SK-MEL-5 (cell line): ENCODE data around the gene SLC2A2. TPM values are rescaled to one million over a fixed set of nuclear protein-coding genes. Genes with fewer than 3 reads are reported as not detected.

Experiments
- DNase-seq: peaks from one replicate; pipeline ENCODE4 v3.0.0-alpha.2; 2016; ENCODE audit warnings: low read depth, low spot score
- in situ Hi-C: cut with HindIII; loops from 2 replicates; pipeline ENCODE4 v1.10.0; 2016; ENCODE audit warnings: low sequenced_read_pairs, high pct_unique_total_duplicates, low pct_unique_long_range_greater_than_20kb
- polyA plus RNA-seq, 2 experiments: library from polyadenylated mRNA; depleted of rRNA; stranded (reverse); fragments of >200 nt; gene quantifications; 2 replicates each; pipeline ENCODE4 v1.2.3, GENCODE V29; 2015
- total RNA-seq: library from RNA; depleted of rRNA; stranded (reverse); fragments of >200 nt; shearing (Covaris generic); gene quantifications from 2 replicates; pipeline ENCODE4 v1.2.3, GENCODE V29; 2014; rRNA removed

The SLC2A2 gene
- not detected in 2 replicates for total RNA-seq
- polyA plus RNA-seq (2015; cell fraction: cytosol; rRNA removed): not detected in 2 replicates
- polyA plus RNA-seq (2015; cell fraction: nucleus; rRNA removed): not detected in 2 replicates

DNA sequence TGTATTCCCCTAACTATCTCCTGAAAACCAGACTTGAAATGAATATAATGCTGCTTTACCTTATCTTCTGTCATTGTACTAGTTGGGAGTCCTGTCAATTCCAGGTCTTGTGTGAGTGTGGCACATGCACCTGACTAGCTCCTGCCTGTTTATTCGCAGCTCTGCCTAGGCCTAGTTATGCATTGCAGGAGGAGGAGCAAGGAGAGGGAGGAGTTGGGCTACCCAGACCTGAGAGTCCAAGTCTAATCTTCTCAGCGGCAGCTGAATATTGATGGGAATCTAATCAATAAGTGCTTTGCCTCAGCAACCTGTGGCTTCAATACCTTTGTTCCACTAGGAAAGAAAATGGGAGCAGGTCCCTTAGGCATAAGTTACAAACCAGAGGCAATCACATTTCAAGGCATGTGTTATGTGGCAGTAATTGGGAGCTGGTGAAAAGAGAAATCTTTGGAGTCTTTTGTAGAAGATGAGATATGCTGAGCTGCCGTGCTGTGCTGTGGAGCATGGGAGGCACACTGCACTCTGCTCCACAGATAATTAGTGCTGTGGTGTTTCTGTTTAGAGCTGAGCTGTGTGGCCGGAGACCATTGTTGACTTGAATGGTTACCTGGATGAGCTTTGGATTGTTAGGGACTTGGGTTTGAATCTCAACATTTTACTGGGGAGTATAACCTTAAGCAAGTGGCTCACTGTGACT, at the start of gene SLC2A2:
TSS of gene SLC2A2 (minus strand) at position 124 of the 697 bp plus-strand sequence. CDS start at position 74, 50 bp downstream.
- in situ Hi-C loops: no loop called here
- DNase-seq: no peak

DNA sequence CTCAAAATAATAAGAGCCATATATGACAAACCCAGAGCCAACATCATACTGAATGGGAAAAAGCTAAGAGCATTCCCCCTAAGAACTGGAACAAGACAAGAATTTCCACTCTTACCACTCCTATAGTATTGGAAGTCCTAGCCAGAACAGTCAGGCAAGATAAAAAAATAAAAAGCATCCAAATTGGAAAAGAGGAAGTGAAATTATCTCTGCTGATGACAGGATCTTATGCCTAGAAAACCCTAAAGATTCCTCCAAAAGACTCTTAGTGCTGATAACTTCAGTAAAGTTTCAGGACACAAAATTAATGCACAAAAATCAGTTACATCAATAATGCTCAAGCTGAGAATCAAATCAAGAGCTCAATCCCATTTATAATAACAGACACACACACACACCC, 45.9 kb upstream of the SLC2A2 start:
- in situ Hi-C loops: no loop called here
- DNase-seq: no peak

DNA sequence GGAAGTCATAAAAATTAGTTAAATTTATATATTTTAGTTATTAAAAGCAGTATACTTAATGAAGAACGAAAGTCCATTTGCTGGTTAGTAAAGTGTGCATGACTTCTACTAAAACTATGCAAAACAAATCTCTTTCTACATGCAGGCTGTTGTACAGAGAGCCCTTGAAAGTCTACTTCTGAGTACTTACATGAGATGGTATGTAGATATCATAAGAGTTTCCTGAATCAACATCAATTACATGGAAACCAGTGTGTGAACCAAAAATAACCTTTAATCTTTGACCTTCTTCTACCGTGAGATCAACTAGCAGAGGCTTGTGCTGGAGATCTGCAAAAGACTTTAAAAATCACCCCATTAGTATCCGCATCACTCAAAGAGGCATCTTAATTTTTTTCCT, 42.1 kb upstream of the SLC2A2 start:
- in situ Hi-C loops: no loop called here
- no peak for DNase-seq

DNA sequence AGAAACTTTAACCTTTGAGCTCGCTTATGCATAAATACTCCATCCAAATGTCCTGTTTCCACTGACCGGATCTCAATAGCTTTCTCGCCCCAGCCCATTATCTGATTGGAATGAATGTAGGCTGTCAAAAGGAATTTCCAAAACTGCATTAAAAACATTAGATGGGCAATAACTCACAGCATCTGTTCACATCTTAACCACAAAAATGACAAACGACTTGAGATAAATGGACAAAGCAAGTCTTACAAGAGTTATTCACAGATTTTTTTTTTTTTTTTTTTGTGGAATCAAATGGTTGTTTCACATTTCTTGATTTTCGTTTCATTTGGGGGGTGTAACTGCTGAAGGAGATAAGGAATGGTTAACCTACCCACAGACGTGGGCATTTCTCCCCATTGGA, 39.7 kb upstream of the SLC2A2 start:
- in situ Hi-C loops: no loop called here
- no peak for DNase-seq

DNA sequence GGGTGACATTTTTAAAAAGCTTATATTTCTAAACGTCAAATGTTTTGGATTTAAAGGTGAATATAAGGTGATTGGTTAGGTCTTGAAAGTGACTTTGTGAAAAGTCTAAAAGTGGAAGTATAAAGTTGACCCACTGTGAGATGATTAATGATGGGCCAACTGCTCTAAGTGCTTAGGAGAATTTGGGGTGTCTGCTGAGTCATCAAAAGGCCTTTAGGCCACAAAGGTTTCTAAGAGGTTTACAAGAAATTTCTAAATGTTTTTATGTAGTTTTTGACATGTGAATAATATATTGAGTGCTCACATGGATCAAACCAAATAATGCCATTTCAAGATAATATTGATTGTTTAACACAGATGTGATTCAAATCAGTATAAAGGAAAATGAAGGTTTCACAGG, 39.2 kb upstream of the SLC2A2 start:
- no peak for DNase-seq
- in situ Hi-C loops: no loop called here

DNA sequence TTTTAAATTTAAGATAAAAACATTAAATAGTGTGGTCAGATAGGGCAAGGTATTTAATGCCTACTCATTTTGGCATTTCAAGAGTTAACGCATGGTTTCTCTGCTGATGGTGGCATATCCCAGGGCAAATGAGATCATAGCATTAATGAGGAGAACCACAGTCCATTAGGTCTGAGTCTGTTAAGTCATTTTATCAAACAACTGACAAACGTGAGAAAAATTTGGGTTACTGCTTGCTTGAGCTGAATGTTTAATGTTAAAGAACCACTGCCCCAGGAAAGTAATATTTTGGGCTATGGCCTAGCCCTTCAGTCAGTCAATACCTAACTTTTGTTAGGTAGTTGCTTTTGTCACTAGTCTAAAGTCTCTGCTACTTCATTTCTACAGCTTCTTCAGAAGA, 37.9 kb upstream of the SLC2A2 start:
- no peak for DNase-seq
- in situ Hi-C loops: no loop called here

DNA sequence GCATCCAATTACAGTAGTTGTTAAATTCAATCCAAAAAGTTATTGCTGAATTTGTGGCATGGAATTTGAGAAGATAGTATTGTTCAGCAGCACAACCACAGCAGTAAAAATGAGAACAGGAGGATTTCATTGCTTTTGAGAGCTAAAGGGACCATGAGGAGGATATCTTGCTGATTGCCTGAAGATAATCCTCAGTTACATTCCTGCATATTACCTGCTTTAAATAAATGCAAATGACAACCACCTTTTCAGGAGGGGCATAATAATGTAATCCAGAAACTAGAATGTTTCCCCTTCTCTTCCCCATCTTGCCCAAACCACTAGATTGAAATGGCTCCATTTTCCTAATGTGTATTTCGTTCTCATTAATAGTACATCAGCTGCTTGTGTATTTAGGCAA, 35.2 kb upstream of the SLC2A2 start:
- in situ Hi-C loops: no loop called here
- no peak for DNase-seq

DNA sequence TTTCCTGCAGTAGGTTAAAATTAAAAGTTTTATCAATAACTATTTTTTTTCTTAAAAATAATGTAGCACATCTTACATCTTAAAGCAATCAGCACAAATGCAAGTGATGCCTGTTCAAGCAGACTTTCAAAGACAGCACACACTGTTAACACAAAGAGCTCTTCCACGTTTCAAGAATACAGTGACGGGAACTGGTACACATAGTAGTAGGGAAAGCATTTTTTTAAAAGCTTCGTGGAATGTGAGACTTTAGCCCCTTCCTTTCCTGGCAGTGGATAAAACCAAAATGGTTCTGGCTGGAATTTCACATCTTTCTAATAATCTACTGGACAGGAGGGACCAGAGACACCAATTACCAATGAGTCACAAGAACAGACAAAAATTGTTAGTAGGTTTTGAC, 33.5 kb upstream of the SLC2A2 start:
- in situ Hi-C loops: no loop called here
- DNase-seq: no peak

DNA sequence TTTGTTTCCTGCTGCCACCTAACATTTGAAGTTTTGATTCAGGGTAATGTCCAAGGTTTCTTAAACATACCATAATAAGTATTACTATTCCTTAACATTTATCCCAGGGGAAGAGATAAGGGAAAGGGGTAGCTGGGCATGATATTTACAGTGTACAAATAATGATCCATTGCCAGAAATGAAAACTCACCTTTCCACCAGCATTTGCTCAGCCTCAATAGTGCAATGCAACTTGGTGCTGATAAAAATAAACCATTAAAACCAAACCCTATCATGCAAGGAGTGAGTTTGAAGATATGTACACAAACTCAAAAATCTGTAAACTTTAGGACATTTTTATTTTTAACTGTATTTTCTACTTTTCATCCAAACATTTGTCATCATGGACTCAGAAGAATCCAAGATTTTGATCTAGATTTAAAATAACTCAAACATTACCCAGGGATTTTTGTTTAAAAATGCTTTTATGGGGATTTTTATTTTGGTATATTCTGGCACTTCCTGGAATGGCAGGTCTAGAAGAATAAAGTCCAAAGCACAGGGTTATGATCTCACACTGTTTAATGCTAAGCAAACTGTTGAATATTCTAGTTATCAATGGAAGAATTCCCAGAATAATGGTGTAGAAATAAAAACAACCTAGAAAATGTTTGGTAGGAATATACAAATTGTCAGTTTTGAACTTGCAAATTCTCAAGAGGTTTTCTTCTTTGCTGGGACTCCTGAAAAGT, 32.5 kb upstream of the SLC2A2 start:
- DNase-seq: no peak
- in situ Hi-C loops: no loop called here

DNA sequence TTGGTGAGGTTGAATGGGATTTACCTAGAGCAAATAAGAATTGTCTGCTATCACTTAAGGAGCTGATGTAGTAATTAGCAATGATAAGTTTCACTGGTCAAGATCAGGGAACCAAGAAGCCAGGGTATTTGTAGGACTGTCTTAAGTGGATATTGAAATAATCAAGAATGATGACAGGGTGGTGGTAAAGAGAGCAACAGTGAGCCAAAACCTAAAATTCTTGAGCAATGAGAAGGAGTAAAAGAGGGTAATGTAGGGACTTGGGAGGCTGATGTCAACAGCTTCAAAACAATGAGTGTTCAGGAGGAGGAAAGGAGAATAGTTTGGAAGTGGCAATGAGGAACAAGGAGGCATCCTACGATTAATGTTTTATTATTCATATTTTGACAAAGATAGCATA, 31.5 kb upstream of the SLC2A2 start:
- in situ Hi-C loops: no loop called here
- DNase-seq: no peak

DNA sequence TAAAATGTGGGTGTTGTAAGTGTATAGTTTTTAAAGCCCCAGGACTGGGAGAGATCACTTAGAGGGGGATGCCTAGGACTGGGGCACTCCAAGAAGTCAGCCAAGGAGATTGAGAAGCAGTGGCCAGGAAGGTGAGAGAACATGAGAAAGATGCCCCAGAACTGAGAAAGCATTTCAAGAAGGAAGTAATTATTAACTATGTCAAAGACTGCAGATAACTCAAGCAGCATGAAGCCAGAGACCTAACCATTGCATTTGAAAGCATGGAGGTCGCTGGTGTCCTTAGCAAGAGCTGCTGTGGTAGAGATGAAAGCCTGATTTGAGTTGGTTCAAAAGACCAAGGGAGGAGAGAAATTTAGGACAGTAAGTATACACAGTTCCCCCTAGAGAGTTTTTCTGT, 30.6 kb upstream of the SLC2A2 start:
- in situ Hi-C loops: no loop called here
- DNase-seq: no peak

DNA sequence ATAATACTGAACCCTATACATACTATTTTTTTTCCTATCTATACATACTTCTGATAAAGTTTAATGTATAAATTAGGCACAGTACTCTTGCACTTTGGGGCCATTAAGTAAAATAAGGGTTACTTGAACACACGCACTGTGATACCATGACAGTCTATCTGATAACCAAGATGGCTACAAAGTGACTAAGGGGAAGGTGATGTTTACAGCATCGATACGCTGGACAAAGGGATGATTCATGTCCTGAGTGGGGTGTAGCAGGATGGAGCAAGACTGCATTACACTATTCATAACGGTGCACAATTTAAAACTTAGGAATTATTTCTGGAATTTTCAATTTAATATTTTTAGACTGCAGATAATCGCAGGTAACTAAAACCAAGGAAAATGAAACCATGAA, 30.0 kb upstream of the SLC2A2 start:
- no peak for DNase-seq
- in situ Hi-C loops: no loop called here

DNA sequence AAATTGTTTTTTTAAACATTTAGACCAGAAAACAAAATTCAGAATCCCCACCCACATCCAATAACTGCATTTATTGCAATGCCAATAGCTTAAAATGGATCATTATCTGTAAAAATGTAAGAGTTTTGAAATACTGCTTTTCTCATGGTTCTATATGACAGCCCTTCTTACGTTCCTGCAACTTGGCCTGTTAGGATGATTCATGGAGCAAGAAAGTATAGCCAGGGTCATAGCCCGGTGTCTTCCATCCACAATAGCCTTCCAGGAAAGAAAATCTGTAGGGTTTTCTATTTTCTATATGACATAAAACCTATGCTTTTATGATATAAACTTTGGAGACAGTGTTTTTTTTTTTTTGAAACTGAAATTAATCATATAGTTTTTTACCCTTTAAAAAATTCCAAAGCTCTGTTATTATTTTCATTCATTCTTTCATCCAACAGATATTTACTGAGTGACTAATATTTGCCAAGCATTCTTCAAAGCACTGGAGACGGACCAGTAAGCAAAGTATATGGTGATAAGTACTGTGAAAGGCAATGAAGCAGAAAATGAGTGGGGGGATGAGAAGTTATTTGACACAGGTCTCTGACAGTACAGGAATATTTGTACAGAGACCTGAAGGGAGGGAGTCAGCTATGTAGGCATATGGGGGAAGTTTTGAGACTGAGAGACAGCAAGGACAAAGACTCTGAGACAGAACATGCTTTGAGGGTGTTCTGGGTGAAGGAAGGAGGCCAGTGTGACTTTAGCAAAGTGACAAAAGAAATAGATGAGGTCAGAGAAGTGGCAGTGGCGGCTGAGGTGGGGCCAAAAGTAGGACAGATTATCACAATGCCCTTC, 29.0 kb upstream of the SLC2A2 start:
- DNase-seq: no peak
- in situ Hi-C loops: no loop called here

DNA sequence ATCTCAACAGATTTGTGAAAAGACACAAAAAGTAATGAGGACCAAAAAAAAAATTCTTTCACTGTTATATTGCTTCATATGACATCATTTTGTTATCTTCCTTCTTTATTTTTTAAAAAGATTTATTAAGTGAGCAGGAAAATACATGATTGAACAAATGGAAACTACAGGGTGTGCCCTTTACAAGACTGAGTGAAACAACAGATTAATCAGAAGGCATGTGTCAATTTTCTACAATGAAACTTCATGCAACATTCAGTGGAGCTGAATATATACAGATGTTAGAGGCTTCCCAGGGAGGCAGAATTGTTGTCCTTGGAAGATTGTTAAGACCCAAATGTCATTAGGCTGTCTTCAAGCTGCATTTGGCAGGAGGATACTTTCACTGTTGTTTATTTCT, 28.4 kb upstream of the SLC2A2 start:
- DNase-seq: no peak
- in situ Hi-C loops: no loop called here

DNA sequence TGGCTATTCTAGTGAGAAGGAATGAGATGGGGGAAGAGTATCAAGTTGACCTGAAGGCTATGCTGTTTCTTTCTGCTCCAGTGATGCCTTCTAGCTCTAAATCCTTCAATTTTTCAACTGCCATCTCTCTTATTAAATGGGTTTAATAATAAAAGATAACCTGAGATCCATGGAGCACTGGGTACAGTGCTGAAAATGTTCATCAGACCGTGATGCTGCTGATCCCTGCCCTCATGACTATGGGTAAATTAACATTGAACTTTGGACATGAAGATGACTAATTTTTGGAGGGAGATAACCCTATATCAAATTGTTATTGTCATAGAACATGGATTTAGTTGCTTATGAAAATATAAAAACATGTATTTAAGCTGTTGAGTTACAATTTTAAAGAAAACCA, 27.7 kb upstream of the SLC2A2 start:
- in situ Hi-C loops: no loop called here

DNA sequence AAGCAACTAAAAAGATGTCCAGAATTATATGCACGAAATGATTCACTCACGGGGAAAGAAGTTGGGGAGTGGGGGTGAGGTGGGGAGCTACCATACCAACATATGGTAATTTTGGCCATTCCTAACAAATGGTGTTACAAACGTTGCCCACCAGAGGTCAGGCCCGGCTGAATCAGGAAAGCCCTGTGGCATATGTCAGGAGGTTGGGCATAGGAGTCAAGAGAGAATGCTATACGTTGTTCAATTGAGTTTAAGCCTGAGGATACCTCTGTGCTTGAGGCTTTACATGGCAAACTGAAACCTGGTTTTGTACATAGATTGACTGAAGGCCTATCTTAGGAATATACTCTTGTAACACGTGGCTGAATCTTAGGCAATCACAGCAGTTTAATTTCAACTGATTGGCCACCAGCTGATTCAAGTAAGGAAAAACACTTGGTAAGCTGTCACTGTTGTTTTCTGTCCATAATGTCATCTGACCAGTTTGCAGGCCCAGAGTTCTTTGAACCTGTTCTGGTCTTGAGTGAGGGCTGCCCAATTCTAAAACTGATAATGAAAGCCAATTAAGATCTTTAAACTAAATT, 23.4 kb upstream of the SLC2A2 start:
- in situ Hi-C loops: no loop called here
- peak; percentile 89 for DNase-seq

More for the DNA sequence above, 27.7 kb upstream of the SLC2A2 start:
- no peak for DNase-seq

DNA sequence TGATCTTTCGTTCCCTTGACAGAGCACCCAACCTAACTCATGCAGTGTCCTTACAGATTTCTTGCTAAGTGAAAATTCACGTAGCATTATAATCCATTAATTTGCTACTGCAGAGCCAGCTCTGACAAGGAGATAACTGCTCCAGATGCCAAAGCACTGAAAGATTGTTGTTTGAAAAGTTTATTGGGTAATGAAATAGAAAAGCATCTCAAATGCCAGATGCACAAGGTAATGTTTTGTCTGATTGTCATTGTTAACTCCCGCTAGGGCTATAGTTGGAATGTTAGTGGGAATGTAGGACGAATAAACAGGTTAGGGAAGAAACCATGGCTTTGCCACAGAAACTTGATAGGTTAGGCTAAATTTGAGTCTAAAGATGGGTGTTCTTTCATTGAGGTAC, 20.2 kb upstream of the SLC2A2 start:
- in situ Hi-C loops: no loop called here
- DNase-seq: no peak
